GM23248 (cell line): Measurements from ENCODE around the gene ADM2.

ENCODE experiments used
- EZH2 ChIP-seq: fragments of 200-600 bp; sonication (generic); IDR thresholded peaks from 2 replicates; pipeline ENCODE4 v1.6.1; 2018; ENCODE audit warnings: antibody characterized with exemption, mild to moderate bottlenecking; ENCODE audit not compliant: insufficient read depth, poor library complexity, severe bottlenecking
- EZH2phosphoT487 ChIP-seq: fragments of 200-600 bp; sonication (generic); IDR thresholded peaks from 2 replicates; pipeline ENCODE4 v1.6.1; 2018; ENCODE audit warnings: antibody characterized with exemption, moderate library complexity, mild to moderate bottlenecking, low read depth; ENCODE audit not compliant: insufficient read depth

DNA sequence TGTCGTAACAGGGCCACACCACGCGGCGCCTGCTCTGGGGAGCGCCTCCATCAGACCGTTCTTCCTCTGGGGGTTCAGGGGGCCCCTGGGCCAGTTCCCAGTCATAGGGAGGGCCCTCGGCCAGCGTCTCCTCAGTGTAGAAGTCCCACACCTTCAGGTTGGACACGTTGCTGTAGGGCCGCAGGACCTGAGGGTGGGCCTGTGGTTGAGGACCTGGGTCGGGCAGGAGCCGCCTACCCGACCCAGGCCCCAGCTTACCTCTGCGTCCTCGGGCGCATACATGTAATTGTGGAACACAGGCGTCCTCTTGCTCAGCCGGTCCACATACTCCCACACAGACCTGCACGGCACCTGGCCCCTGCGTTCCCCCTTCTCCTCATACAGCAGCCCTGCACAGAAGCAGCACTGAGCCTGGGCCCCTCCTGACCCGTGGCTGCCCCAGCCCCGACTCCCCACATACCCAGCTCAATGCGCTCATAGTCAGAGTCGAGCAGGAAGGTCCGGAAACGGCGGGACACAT is 26.7 kb upstream of the ADM2 start:
- TF ChIP-seq EZH2phosphoT487: no peak
- no peak for TF ChIP-seq EZH2
